GM21515 (cell line): ENCODE data around the gene C1orf198.
"Not testable (repeated sequence)": the region's sequence is repeated elsewhere in the genome, so short reads cannot be mapped to it uniquely, and the experiment has no call there.

ENCODE experiments used
- ATAC-seq: cut with Tn5 transposase; IDR thresholded peaks from one replicate; pipeline ENCODE4 v1.9.1; 2021; ENCODE audit not compliant: unreplicated experiment

The C1orf198 gene

DNA sequence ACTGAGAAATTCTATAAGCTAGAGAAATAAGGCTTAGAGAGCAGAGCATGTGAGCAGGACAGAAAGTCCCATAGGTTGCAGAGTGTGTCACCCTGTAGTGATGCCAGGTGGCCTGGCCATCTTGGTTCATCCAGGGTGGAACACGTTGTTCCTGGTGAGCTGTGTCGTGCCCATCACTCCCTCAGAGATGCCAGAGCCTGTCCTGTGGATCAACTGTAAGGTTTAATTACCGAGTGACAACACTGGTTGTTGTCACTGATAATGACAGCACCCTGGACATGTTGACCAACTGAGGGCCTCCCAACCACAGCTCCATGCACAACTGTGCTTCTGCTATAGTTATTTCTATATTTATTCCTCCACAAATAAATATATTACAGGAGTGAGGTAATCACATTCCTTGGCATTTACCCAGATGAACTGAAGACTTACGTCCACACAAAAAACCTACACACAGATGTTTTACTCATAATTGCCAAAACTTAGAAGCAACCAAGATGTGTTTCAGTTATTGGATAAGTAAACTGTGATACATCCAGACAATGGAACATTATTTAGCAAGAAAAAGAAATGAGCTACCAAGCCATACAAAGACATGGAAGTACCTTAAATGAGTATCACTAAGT, 6.2 kb downstream of the C1orf198 start:
- ATAC-seq = no peak

DNA sequence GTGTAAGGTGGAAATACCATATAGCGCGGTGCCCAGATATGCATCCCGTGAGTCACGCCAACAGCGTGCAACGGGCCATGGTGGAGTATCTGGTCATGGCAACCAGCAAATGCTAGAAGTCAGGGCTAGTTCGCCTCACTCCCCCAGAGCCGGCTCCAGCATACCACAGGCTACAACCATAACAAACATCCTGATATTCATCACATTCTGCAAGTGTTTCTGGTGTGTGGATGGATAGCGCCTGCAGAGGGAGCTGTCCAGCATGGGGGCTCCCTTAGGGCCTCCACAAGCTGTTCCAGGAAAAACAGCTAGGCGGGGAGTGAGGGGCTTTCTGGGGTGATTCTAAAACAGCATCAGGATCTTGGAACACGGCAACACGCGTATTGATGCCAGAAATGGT, 6.8 kb downstream of the C1orf198 start:
- no peak for ATAC-seq

DNA sequence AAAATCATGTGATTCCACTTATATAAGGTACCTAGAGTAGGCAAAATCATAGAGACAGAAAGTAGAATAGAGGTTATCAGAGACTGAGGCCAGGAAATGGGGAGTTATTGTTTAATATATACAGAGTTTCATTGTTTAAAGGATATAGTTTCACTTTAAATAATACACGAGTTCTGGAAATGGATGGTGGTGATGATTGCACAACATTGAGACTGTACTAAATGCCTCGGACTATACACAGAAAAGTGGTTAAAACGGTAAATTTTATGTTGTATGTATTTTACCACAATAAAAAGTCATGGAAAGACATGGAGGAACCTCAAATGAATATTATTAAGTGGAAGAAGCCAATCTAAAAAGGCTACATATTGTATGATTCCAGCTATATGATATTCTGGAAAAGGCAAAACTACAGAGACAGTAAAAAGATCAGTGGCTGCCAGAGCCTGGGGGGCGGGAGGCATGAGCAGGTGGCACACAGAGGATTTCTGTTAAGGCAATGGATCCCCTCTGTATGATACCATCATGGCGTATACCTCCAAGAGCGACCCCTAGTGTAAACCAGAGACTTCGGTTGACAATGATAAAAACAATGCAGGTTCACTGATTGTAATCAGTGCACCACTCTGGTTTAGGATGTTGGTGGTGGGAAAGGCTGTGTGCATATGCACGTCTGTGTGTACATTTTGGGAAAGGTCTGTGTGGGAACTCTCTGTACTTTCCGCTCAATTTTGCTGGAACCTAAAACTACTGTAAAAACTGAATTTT, 7.5 kb downstream of the C1orf198 start:
- ATAC-seq = no peak

DNA sequence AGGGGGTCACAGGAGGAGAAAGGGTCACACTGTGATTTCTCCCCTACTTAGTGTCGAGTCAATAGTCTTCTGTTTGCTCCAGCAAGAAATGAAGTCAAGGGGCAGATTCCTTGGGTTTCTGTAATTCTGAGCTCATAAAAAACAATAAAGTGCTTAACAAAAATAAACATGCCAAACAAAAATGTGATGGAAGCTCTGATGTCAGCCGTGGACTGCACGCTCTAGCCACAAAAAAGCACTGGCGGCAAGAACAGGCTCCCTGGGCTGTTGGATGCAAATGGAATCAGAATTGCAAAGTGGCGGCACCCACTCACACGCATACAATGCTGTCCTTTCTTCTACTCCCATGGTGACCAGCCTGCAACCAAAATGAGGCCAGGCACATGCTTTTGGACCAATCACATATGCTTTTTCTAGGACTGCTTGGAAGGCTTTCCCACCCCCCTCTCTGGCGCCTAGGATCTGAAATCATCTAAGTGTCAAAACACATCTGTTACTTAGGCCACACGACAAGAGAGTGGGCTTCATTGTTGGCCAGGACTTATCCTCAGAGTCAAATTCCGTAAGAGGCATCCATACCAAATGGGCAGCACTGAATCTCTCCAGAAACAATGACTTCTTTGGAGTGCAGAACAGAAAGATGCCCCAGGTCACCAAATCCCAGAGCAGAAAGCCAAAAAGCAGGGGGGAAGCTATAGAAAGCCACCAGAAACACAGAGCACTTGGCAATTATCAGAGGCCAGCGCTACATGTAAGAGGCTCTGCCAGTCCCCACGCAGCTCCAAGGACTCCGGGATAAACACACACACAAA, 9.2 kb downstream of the C1orf198 start:
- no peak for ATAC-seq

DNA sequence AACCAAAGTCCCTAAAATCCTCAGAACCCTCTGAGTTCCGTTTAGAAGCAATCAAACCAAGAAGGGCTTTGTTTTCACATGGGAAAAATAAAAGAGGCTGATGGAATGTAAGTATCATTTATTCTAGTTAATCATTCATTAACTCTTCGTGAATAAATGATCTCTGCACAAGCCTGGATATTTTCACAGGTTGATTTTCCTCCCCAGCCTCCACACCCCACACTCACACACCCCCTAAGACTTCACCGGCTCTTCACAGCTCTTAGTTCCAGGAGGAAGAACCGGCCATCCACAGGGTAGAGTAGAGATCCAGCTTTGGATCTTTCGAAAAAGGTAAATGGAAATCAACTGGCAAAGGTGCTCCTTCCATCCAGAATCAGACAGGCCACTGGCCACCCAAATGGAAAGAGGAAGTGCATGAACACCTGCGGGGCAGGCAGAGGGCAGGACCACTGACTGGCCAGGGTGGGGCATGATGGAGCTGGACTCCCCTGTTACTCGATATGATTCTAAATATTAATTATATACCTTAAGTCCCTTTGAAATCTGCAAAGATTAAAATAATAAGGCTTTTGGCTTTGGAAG, 10.0 kb downstream of the C1orf198 start:
- no peak for ATAC-seq

DNA sequence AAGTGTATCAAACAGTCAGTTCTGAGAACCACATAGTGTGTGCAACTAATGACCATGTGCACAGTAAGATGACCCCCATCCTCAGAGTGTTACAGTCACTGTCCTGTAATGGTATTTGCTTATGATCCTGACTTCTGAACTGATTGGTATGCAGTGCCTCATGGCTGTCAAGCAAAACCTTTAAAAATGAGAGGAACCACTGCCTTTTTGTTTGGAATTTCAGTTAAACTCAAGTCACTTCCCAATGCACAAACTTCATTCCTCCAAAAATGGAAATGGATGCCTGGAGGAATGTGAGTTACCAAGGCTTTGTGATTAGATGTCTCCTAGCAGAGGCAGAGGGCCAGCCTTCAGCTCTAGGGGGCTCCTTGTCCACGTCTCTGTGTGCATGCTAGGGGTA, 10.5 kb downstream of the C1orf198 start:
- no peak for ATAC-seq

DNA sequence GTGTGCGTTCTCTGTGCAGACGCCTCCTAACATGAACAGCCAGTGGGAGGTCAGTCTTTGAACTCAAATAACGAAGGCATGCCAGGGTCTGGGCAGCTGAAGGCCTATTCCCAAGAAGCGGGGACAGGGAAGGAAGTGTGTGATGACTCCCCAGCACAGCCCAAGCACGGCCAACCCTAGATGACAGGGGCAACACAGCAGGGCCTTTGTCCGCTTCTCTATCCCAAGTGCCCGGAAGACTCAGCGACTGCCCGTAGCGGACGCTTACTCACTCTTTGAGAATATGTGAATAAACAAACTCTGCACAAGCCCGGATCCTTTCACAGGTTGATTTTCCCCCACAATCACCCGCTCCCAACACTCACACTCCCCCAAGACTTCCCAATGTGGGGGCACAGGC, 11.2 kb downstream of the C1orf198 start:
- ATAC-seq = no peak

DNA sequence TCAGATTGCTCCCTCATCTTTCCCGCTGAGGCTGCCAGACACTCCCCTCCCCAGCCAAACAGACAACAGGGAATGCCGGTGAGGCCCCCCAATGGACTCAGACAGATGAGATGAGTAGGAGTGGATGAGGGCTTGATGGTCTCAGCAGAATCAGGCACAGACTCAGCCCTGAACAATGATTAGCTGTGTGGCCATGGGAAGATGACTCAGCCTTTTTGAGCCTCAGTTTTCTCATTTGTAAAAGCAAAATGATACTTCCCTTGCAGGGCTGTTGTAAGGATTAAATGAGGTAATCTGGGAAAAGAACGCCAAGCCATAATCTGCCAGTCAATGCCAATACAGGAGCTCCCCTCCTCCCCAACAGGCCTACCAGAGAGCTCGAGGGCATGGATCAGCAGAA, 12.4 kb downstream of the C1orf198 start:
- ATAC-seq = no peak

DNA sequence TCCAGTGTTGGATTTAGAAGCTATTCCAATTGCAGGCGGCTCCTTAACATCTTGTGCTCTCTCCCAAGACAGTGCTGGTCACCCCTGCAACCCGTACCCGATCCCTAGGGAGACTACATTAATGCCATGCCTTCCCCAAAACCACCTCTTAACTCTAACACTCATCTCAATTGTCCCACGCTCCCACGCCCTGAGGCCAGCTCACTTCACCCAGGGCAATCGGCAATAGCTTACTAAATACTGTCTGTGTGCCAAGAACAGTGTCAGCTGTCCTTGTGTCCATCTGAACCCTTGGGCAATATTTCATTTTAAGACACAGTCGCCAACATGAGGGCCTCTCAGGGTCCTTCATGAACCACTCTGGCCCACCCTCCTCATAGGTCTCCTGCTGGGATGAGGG, 13.9 kb downstream of the C1orf198 start:
- ATAC-seq = no peak

DNA sequence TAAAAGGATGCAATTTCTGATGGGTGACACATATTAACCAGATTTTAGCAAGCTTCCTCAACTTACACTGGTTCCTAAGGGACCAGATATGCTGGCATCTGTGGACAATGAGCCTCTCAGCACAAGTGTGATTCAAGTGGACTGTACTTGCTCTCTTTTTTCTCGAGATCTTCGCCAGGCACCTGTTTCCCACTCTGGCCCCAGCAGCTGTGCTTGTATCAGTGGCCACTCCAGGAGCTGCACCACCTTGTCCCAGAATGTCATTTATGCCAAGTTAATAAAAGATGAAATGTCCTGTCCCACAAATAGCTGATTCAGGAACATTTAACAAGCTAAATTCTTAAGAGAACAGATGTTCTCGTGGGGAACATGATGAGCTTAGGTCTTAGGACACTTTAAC, 14.6 kb downstream of the C1orf198 start:
- ATAC-seq = no peak

DNA sequence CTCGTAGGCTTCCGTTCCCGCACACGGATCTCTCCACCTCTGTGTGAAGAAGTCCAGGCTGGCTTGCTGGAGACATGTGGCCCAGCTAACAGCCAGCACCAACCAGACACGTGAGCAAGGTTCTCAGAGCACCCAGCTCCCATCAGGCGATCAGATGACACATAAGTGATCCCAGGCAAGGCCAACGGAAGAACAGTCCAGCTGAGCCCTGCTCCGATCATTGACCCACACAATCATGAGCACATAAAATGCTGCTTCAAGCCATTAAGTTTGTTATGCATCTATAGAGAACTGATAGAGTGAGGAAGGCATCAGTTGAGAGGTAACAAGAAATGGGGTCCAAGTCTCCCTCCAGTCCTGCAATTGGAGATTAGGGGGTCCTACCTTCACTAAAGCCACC, 15.4 kb downstream of the C1orf198 start:
- no peak for ATAC-seq

DNA sequence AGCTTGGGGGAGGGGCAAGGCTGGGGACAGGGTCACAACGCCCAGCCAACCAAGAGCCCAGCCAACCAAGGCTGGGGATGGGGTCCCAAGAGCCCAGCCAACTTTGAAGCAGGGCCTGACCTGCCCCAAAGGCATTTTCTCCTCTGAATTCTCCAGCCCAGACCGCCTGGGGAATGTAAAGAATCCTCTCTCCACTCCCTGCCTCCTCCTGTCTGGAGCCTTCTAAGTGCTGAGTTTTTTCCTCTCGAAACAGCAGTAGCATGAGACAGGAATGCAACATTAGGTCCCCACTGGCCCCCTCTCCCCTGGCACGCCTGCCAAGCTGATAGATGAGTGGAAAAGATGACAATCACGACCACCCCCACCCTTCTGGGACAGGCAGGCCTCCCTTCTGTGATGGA, 17.0 kb downstream of the C1orf198 start:
- ATAC-seq = no peak

DNA sequence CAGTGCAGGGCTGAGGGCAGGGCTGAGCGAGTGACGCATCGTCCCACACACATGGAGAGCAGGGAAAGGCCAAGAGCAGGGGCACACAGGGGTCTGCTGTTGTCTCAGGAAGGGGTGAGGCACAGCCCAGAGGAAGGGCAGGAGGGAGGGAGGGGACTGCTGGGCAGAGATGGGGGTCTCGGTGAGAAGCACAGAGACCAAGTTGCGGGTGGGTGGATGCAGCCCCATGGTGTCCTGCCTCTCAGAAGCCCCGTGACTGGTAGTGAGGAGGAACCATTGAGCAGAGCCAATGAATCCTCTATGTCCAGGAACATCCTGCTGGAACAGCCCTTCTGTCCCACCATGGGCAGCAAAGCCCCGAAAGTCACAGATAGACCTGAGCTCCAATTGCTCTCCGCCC, 17.8 kb downstream of the C1orf198 start:
- ATAC-seq = no peak

DNA sequence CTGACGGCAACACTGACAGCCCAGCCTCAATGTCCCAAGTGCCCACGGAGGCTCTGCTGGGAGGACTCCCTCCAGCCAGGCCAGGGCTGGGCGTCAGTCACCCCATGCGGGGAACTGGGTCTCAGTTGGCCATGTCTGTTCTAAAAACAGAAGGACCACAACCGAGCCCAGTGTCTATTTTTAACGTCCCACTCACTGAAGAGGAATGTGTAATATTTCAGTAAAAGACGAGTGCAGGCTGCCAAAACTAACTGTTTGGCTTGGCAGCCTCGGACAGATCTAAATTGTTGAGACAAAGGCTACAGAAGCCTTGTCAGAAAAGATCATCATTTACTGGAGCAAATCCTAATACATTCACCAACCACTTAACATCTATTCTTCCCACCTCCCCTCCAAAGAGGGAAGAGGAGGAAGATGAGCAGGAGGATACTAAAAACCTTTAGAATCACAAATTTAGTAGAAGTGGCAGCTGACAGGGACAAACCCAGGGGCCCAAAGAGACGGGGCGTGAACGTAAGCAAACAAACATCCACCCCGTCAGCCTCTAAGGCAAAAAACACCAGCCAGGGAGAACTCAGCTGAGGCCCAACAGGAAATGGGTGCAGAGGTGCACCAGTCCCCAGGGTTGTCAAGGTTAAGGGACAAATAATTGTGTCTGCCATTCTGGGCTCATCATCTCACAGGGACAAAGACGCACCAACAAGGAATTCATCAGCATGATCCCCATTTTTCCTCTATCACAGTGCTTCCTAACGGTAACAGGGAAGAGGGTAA, 18.7 kb downstream of the C1orf198 start:
- ATAC-seq = no peak

DNA sequence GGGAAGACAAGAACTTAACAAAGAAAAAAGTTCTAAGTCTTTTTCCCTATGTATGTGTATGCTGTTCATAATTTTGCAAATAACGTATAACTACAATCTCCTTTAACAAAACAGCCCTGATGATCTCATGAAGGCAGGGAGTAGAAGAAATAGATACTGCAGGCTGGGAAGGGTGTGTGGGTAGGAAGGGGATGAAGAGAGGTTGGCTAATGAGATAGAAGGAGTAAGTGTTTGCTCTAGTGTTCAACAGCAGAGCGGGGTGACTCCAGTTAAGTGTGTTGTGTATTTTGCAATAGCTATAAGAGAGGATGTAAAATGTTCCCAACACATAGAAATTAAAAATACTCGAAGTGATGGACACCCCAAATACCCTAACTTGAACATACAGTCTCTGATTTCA, 20.1 kb downstream of the C1orf198 start:
- no peak for ATAC-seq

DNA sequence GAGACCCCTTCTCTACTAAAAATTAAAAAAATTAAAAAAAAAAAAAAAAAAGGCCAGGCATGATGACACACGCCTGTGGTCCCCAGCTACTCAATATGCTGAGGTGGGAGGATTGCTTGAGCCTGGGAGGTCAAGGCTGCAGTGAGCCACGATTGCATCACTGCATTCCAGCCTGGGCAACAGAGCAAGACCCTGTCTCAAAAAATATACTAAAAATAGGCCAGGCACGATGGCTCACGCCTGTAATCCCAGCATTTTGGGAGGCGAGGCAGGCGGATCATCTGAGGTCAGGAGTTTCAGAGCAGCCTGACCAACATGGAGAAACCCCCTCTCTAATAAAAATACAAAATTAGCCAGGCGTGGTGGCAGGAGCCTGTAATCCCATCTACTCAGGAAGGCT, 23.1 kb downstream of the C1orf198 start:
- not testable (repeated sequence) for ATAC-seq

DNA sequence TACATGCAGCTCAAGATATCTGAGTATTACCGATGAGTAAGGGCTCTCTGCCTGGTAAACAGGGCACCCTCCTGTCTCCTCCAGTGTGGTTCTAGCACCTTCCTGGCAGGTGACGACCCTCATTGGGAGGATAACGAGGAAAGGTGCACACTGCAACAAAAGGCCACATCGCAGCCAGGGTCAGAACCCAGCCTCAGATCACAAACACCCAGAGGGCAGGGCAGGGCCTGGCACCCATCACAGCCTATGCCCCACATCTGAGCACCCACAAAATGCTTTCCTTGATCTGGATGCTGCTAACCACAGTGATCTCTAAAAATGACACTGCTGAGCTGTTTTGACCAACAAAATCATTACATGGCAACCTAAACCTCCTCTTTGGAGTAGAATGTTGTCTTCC, 23.8 kb downstream of the C1orf198 start:
- ATAC-seq = no peak

DNA sequence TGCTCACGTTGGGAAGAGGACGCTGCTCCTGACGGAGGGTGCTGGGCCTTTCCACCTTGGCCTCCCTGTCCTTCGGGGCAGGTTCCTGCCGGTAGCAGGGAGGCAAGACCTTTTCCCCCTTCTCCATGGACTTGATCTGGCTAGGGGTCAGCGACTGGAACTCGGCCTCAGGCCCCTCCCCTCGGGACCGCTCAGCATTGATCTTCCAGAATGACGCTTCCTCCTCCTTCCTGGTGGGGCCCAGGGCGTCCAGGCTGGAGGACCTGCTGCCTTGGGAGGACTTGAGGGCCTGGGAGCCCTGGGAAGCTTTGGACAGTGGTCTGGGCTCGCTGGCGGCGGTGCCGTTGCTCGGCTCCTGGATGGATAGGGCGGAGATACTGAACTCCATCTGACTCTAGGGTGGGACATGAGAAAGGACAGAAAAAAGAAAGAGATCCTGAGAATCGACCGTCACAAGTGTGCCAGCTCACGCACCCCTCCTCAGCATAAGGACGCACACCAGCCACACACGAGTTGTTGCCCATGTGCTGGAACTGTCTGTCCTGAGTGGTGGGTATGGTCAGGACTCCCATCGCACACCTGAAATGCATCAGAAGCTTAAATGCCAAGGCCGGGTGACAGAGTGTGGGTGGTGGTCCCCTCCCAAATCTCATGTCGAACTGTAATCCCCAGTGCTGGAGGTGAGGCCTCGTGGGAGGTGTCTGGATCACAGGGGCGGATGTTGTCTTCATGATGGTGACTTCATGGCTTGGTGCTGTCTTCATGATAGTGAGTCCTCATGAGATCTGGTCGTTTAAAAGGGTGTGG, 24.6 kb downstream of the C1orf198 start:
- ATAC-seq = no peak

DNA sequence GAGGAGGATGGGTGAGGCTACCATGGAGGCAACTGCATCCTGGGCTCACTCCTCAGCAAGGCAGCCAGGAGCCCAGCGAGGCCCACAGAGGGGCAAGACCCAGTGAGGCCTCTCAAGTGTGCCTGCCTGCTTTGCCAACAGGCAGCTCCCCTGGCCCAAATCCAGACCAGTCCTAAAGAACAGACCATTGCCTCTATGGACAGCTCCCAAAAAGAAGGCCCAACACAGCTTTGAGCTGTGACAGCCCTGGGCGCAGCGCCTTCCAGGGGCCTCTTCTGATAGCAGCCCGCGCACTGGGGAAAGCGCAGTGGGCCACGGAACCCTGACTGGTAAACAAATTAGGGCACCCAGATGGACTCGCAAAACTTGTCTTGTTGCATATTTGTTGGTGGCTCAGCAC, 25.5 kb downstream of the C1orf198 start:
- ATAC-seq = no peak

DNA sequence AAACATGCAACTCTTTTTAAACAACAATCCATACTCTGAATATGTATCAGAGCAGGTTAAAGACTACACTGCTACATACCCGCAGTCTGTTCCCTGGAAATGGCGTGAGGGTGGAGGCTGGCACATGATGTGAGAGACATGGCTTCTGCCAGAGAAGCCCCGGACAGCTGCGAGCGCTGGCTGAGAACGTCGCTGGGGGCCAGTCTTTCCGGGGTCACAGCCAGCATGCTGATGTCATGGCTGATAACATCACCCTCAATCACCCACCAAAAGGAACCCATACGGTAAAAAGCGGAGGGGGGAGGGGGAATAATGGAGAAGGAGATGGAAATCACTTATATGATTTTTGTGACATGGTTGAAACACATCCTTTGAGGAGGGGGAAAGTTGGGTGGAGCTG, 29.1 kb downstream of the C1orf198 start:
- no peak for ATAC-seq
